H1 (cell line): ENCODE data around the gene NLK. TPM values are rescaled to one million over a fixed set of nuclear protein-coding genes. Genes with fewer than 3 reads are reported as not detected.

Experiments
- CTCF ChIA-PET: fragments of 300-600 bp; sonication (Branson Sonifier 250); formaldehyde crosslinking; loops from one replicate; lab custom pipeline; 2021; ENCODE audit not compliant: partially characterized antibody; lab: Charles Lee
- POLR2A ChIA-PET: fragments of 300-600 bp; sonication (Branson Sonifier 250); formaldehyde crosslinking; loops from one replicate; lab custom pipeline; 2021; ENCODE audit warnings: inconsistent platforms; ENCODE audit not compliant: partially characterized antibody; lab: Charles Lee
- DNase-seq, 2 experiments: peaks; one replicate each; pipeline versions ENCODE4 v3.0.0 to v3.0.0-alpha.2; 2010 to 2022; ENCODE audit warnings: low spot score in 2 of 2, low read depth in 1 of 2, mixed read lengths in 1 of 2
- FAIRE-seq: peaks from 2 replicates; lab custom pipeline; 2011; peaks lifted over from hg19 to GRCh38; lab: Jason Lieb, UNC
- H2AFZ ChIP-seq: 2 replicates; pipeline ENCODE4 v1.8.1; 2012; ENCODE audit warnings: low read length, inconsistent platforms
- H2AK5ac ChIP-seq: 2 replicates; pipeline ENCODE4 v1.6.1; 2013; ENCODE audit warnings: low read depth, low read length
- H2BK120ac ChIP-seq: replicated peaks from 2 replicates; pipeline ENCODE3; 2013; ENCODE audit warnings: low read depth, low read length, inconsistent platforms
- H2BK12ac ChIP-seq: 2 replicates; pipeline ENCODE4 v1.6.1; 2013; ENCODE audit warnings: low read depth, low read length
- H2BK15ac ChIP-seq: 2 replicates; pipeline ENCODE4 v1.6.1; 2013; ENCODE audit warnings: low read length
- H2BK20ac ChIP-seq: 2 replicates; pipeline ENCODE4 v1.6.1; 2013; ENCODE audit warnings: low read length
- H2BK5ac ChIP-seq: 2 replicates; pipeline ENCODE4 v1.6.1; 2013; ENCODE audit warnings: low read depth, low read length
- H3K14ac ChIP-seq: 2 replicates; pipeline ENCODE4 v1.6.1; 2013; ENCODE audit warnings: inconsistent platforms; ENCODE audit not compliant: insufficient read length
- H3K18ac ChIP-seq: 2 replicates; pipeline ENCODE4 v1.6.1; 2013; ENCODE audit warnings: low read length; ENCODE audit errors: extremely low read depth
- H3K23ac ChIP-seq: 2 replicates; pipeline ENCODE4 v1.6.1; 2013; ENCODE audit warnings: inconsistent platforms; ENCODE audit not compliant: insufficient read length
- H3K23me2 ChIP-seq: 2 replicates; pipeline ENCODE4 v1.6.1; 2013; ENCODE audit warnings: low read depth, low read length
- H3K27ac ChIP-seq: 2 replicates; pipeline ENCODE4 v1.6.1; 2011; ENCODE audit warnings: low read depth, low read length, inconsistent platforms
- H3K27me3 ChIP-seq, 4 experiments: replicated peaks in 1 of 4; 1 replicate in 1 of 4; 2 replicates in 3 of 4; pipeline versions ENCODE4 v1.6.1 to v1.8.1; 2011 to 2013; ENCODE audit warnings: low read length in 3 of 4, mild to moderate bottlenecking in 3 of 4, inconsistent platforms in 2 of 4, mixed read lengths in 2 of 4, moderate library complexity in 1 of 4; ENCODE audit not compliant: control insufficient read depth in 3 of 4, insufficient read depth in 3 of 4; ENCODE audit errors: extremely low read depth in 1 of 4
- H3K36me3 ChIP-seq, 4 experiments: 2 replicates each; pipeline versions ENCODE4 v1.6.1 to v1.8.1; 2011 to 2013; ENCODE audit warnings: mild to moderate bottlenecking in 4 of 4, low read length in 3 of 4, moderate library complexity in 2 of 4, control low read depth in 1 of 4, inconsistent platforms in 1 of 4; ENCODE audit not compliant: insufficient read depth in 4 of 4, control insufficient read depth in 2 of 4
- H3K4ac ChIP-seq: replicated peaks from 2 replicates; pipeline ENCODE3; 2013; ENCODE audit warnings: low read length, low read depth, mixed read lengths, inconsistent platforms; ENCODE audit not compliant: insufficient read length
- H3K4me1 ChIP-seq, 4 experiments: replicated peaks in 1 of 4; 1 replicate in 1 of 4; 2 replicates in 3 of 4; pipeline versions ENCODE4 v1.6.1 to v1.8.1; 2011 to 2013; ENCODE audit warnings: low read length in 3 of 4, inconsistent platforms in 2 of 4, mixed read lengths in 1 of 4; ENCODE audit not compliant: insufficient read depth in 4 of 4, control insufficient read depth in 3 of 4
- H3K4me2 ChIP-seq, 2 experiments: 2 replicates each; pipeline versions ENCODE4 v1.6.1 to v1.8.1; 2011 to 2013; ENCODE audit warnings: low read depth in 2 of 2, low read length in 2 of 2, control low read depth in 1 of 2, inconsistent platforms in 1 of 2, mild to moderate bottlenecking in 1 of 2; ENCODE audit not compliant: insufficient read depth in 1 of 2
- H3K4me3 ChIP-seq, 4 experiments: fragments of 200-600, 300-600 bp in 1 of 4; sonication (generic), shearing (Covaris generic), sonication (Bioruptor Twin) in 1 of 4; 2 replicates each; pipeline versions ENCODE4 v1.5.1 to v1.8.1; 2011 to 2016; ENCODE audit warnings: low read length in 4 of 4, low read depth in 3 of 4, control low read depth in 2 of 4, inconsistent platforms in 2 of 4, mild to moderate bottlenecking in 2 of 4, mixed read lengths in 1 of 4, moderate library complexity in 1 of 4; ENCODE audit not compliant: insufficient read depth in 2 of 4; ENCODE audit errors: extremely low read depth in 1 of 4
- H3K56ac ChIP-seq: replicated peaks from 2 replicates; pipeline ENCODE3; 2013; ENCODE audit warnings: low read depth, mild to moderate bottlenecking, mixed read lengths, low read length, inconsistent platforms; ENCODE audit not compliant: insufficient read length
- H3K79me1 ChIP-seq: 2 replicates; pipeline ENCODE4 v1.6.1; 2013; ENCODE audit warnings: low read depth, low read length, control low read depth
- H3K79me2 ChIP-seq, 2 experiments: 2 replicates each; pipeline versions ENCODE4 v1.6.1 to v1.8.1; 2012 to 2013; ENCODE audit warnings: low read length in 2 of 2, mild to moderate bottlenecking in 2 of 2, inconsistent platforms in 1 of 2; ENCODE audit not compliant: insufficient read depth in 2 of 2, control insufficient read depth in 1 of 2
- H3K9ac ChIP-seq, 4 experiments: replicated peaks in 1 of 4; 1 replicate in 1 of 4; 2 replicates in 3 of 4; pipeline versions ENCODE4 v1.6.1 to v1.8.1; 2011 to 2013; ENCODE audit warnings: low read depth in 3 of 4, low read length in 3 of 4, control low read depth in 2 of 4, mild to moderate bottlenecking in 2 of 4, moderate library complexity in 2 of 4, inconsistent platforms in 1 of 4; ENCODE audit errors: extremely low read depth in 1 of 4
- H3K9me3 ChIP-seq, 2 experiments: 2 replicates each; pipeline versions ENCODE4 v1.6.1 to v1.8.1; 2012 to 2013; ENCODE audit warnings: mild to moderate bottlenecking in 2 of 2, moderate library complexity in 2 of 2, control low read depth in 1 of 2, inconsistent platforms in 1 of 2, low read depth in 1 of 2, low read length in 1 of 2, mixed read lengths in 1 of 2; ENCODE audit not compliant: insufficient read depth in 2 of 2
- H4K20me1 ChIP-seq, 2 experiments: replicated peaks in 1 of 2; 2 replicates each; pipeline versions ENCODE3 to v1.8.1; 2011 to 2013; ENCODE audit warnings: inconsistent platforms in 2 of 2, low read length in 2 of 2, mild to moderate bottlenecking in 1 of 2; ENCODE audit not compliant: insufficient read depth in 2 of 2, control insufficient read depth in 1 of 2
- H4K5ac ChIP-seq: 2 replicates; pipeline ENCODE4 v1.6.1; 2013; ENCODE audit warnings: low read length, low read depth, mixed read lengths, inconsistent platforms; ENCODE audit not compliant: insufficient read length
- H4K8ac ChIP-seq: 2 replicates; pipeline ENCODE4 v1.8.0; 2013; ENCODE audit warnings: mild to moderate bottlenecking, moderate library complexity, low read length, inconsistent platforms; ENCODE audit not compliant: insufficient read depth; ENCODE audit errors: extremely low read depth
- H4K91ac ChIP-seq: replicated peaks from 2 replicates; pipeline ENCODE3; 2013; ENCODE audit warnings: low read length, mixed read lengths, inconsistent platforms; ENCODE audit not compliant: insufficient read length
- CHD1 ChIP-seq: IDR thresholded peaks from 2 replicates; pipeline ENCODE4 v1.6.1; 2012; ENCODE audit warnings: low read depth, low read length, improper control_type of control experiment
- CTBP2 ChIP-seq: IDR thresholded peaks from 2 replicates; pipeline ENCODE4 v1.7.0; 2011; ENCODE audit warnings: borderline replicate concordance, mild to moderate bottlenecking, moderate library complexity, mixed read lengths, low read length; ENCODE audit not compliant: insufficient read depth, insufficient read length
- EZH2 ChIP-seq: fragments of 200-600 bp; sonication (generic); IDR thresholded peaks from 2 replicates; pipeline ENCODE4 v1.7.1; 2012; ENCODE audit warnings: low read depth, mild to moderate bottlenecking, moderate library complexity, low read length, inconsistent platforms; ENCODE audit not compliant: severe bottlenecking
- PHF8 ChIP-seq: fragments of 200-600 bp; sonication (generic); conservative IDR thresholded peaks from 2 replicates; pipeline ENCODE4 v1.7.1; 2012; ENCODE audit warnings: low read depth, mild to moderate bottlenecking, inconsistent platforms, low read length, moderate library complexity
- POLR2A ChIP-seq, 2 experiments: IDR thresholded peaks; 1 replicate in 1 of 2; 2 replicates in 1 of 2; pipeline ENCODE4 v1.6.1; 2011; ENCODE audit warnings: low read depth in 2 of 2, low read length in 2 of 2, mild to moderate bottlenecking in 2 of 2; ENCODE audit errors: control extremely low read depth in 1 of 2
- TAF1 ChIP-seq: IDR thresholded peaks from 2 replicates; pipeline ENCODE4 v1.6.1; 2011; ENCODE audit warnings: mild to moderate bottlenecking, low read depth, low read length
- TBP ChIP-seq: IDR thresholded peaks from 2 replicates; pipeline ENCODE4 v1.6.1; 2011; ENCODE audit warnings: low read depth, low read length, improper control_type of control experiment
- WGBS, 2 experiments: shearing (Covaris generic) in 1 of 2; methylation state at CpG; one replicate each; pipeline versions ENCODE4 v1.1.6 to v1.1.7; 2013 to 2015; ENCODE audit warnings: low lambda C conversion rate in 2 of 2, mixed read lengths in 2 of 2, inconsistent platforms in 1 of 2, low coverage in 1 of 2, missing lambda C conversion rate in 1 of 2; ENCODE audit not compliant: insufficient replicate concordance in 2 of 2, insufficient coverage in 1 of 2, insufficient read length in 1 of 2; ENCODE audit errors: extremely low coverage in 1 of 2, missing lambda C conversion rate in 1 of 2; 5-methylcytosine and 5-hydroxymethylcytosine counted together
- polyA plus RNA-seq, 7 experiments: library from polyadenylated mRNA; depleted of rRNA in 3 of 7; stranded (reverse) in 5 of 7; unstranded in 2 of 7; fragments of >200 nt in 5 of 7; fragments of 200-250 nt in 2 of 7; gene quantifications; 1 replicate in 5 of 7; 2 replicates in 1 of 7; 4 replicates in 1 of 7; pipeline versions ENCODE4 v1.2.1 to v1.2.3, GENCODE V29; 2011 to 2013; ENCODE audit warnings: missing spikeins in 2 of 7, mixed read lengths in 2 of 7
- total RNA-seq: library from RNA; stranded (reverse); fragmentation: NEBNext Ultra II Directional; extraction: Animal tissue kit (Norgen Biotek cat#: 25700); gene quantifications from 2 replicates; pipeline ENCODE4 v1.2.1, GENCODE V29; 2021
- TF ChIP-seq, protein P1 (sequence below): IDR thresholded peaks from 2 replicates; pipeline ENCODE4 v1.6.1; 2012; ENCODE audit warnings: inconsistent platforms

The NLK gene
- total and polyA plus RNA-seq, 2 of the 8 experiments (the other 6 are each of a cell fraction or from before 2014, with no cell fraction given), result 30.8 to 49.9 TPM

DNA sequence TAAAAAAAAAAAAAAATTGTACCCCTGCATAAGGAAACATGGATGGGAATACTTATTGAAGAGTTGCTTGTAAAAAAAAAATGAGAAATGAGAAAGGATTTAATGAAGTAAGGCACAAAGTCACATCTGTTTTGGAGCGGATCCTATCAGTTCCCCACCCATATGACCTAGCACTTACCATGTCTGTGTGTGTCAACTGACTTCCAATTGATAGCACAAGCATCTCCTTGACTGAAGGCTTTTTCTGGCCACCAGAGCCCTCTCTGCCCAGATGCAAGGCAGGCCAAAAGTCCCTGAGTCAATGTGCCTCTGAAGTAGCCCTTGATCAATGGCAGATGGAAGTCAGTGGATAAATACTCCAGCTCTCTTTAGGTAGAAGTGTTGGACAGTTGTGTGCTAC, 13.4 kb upstream of the NLK start:
- Histone ChIP-seq H2AFZ (no peak overlapping the region), H3K4me2 (no peak overlapping the region), H2BK20ac (no peak overlapping the region), H2BK120ac (no peak overlapping the region), H3K9ac (no peak overlapping the region), H3K27me3 (no peaks in the 10 kb centered on the region), H3K4ac (peak overlapping the region; percentile 21), H3K36me3 (no peaks in the 10 kb centered on the region), H4K8ac (no peak overlapping the region), H3K23me2 (no peaks in the 10 kb centered on the region), H3K14ac (no peak overlapping the region), H3K23ac (no peak overlapping the region), H2BK12ac (no peak overlapping the region), H3K9me3 (no peaks in the 10 kb centered on the region), H4K91ac (peak overlapping the region; percentile 5), H3K18ac (no peak overlapping the region), H3K27ac (no peak overlapping the region), H2BK15ac (0 out of 2 replicates have a peak overlapping the region, but pooled peaks have one; percentile 6), H4K20me1 (no peaks in the 10 kb centered on the region), H3K4me1 (peaks cover 0 to 3% (median 0%) of the 10 kb centered on the region in 4 experiments; a peak in 1 of 7 replicates), H3K79me1 (no peaks in the 10 kb centered on the region), H3K56ac (no peak overlapping the region), H3K79me2 (no peaks in the 10 kb centered on the region), H2AK5ac (no peak overlapping the region), H2BK5ac (no peak overlapping the region), H3K4me3 (no peak overlapping the region), H4K5ac (no peak overlapping the region)
- DNase-seq (no peak), FAIRE-seq (no peak)
- POLR2A ChIA-PET, result no interaction called here
- WGBS, 2 experiments, result 87% methylated on average over 1 of the region's 1 CpG; no CpG with 5 or more reads in 1 of the 2 experiments
- CTCF ChIA-PET, result interaction anchor here (1.1 kb wide), 1 partner anchor 293 kb away, joined by 3 read pairs; no protein-coding TSS in a partner anchor
- TF ChIP-seq CTBP2 (no peak), POLR2A (IDR thresholded peaks at IDR 0.05; ENCODE audit: control extremely low read depth in 1 of 2, low read depth in 2 of 2, low read length in 2 of 2) (no peak), EZH2 (no peak), TBP (no peak), PHF8 (no peak), TAF1 (no peak), CHD1 (no peak)
- TF ChIP-seq, protein P1, sequence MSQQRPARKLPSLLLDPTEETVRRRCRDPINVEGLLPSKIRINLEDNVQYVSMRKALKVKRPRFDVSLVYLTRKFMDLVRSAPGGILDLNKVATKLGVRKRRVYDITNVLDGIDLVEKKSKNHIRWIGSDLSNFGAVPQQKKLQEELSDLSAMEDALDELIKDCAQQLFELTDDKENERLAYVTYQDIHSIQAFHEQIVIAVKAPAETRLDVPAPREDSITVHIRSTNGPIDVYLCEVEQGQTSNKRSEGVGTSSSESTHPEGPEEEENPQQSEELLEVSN, result no peak
